Measurements from ENCODE around the gene FAU. TPM values are rescaled to one million over a fixed set of nuclear protein-coding genes. Genes with fewer than 3 reads are reported as not detected.
A peak's percentile ranks its signal among the peaks of the same experiment; 100 is the strongest.

FAU gene
- total RNA-seq (882 and 1,183 TPM in 2 replicates), polyA plus RNA-seq (398 and 546 TPM in 2 replicates)

GRCh38 chr11:65121865-65122696, at the start of gene FAU, which contains the start of gene MRPL49:
FAU (minus strand) TSS chr11:65122134; CDS start chr11:65121813, 321 bp downstream.
MRPL49 (plus strand) TSS chr11:65122321; CDS start chr11:65122347, 26 bp downstream.
- H3K4me1 ChIP-seq (ENCODE audit: low read depth), result peaks cover 4% of the 10 kb centered on the region
- peaks cover 22% of the 10 kb centered on the region for H3K36me3 ChIP-seq
- no peaks in the 10 kb centered on the region for H3K9me3 ChIP-seq (ENCODE audit: low read depth)
- H3K4me3 ChIP-seq, result peak within 1 kb of the TSS; percentile 76
- no peak for TF ChIP-seq CTCF (IDR thresholded peaks at IDR 0.05; ENCODE audit: low read depth, low read length)
- no peaks in the 10 kb centered on the region for H3K27me3 ChIP-seq
- peak within 1 kb of the TSS; percentile 74 for H3K27ac ChIP-seq
- DNase-seq (ENCODE audit: low read depth in 1 of 2, low spot score in 1 of 2), result peak; percentile 98 to 99

- Histone ChIP-seq H3K36me3 (no peaks in the 10 kb centered on the region), H3K4me1 (ENCODE audit: low read depth) (peaks cover 5% of the 10 kb centered on the region), H3K9me3 (ENCODE audit: low read depth) (no peaks in the 10 kb centered on the region), H3K4me3 (no peak within 1 kb of the TSS), H3K27ac (no peak within 1 kb of the TSS), H3K27me3 (no peaks in the 10 kb centered on the region)
- TF ChIP-seq CTCF (IDR thresholded peaks at IDR 0.05; ENCODE audit: low read depth, low read length), result no peak
- DNase-seq (ENCODE audit: low read depth in 1 of 2, low spot score in 1 of 2), result no peak
These were observed 48.2 kb upstream of the FAU start, which contains the start of gene SPDYC for GRCh38 chr11:65170058-65170534. SPDYC (plus strand) TSS chr11:65170233; CDS start chr11:65171358, 1,125 bp downstream.

GRCh38 chr11:65169164-65169641, 47.3 kb upstream of the FAU start:
- no peaks in the 10 kb centered on the region for H3K9me3 ChIP-seq (ENCODE audit: low read depth)
- H3K36me3 ChIP-seq, result no peaks in the 10 kb centered on the region
- H3K4me1 ChIP-seq (ENCODE audit: low read depth), result peaks cover 5% of the 10 kb centered on the region
- no peak overlapping the region for H3K4me3 ChIP-seq
- TF ChIP-seq CTCF (IDR thresholded peaks at IDR 0.05; ENCODE audit: low read depth, low read length), result no peak
- peak in 1 of 2 donors; percentile 69 for DNase-seq (ENCODE audit: low read depth in 1 of 2, low spot score in 1 of 2)
- H3K27me3 ChIP-seq, result no peaks in the 10 kb centered on the region
- H3K27ac ChIP-seq, result no peak overlapping the region

- Histone ChIP-seq H3K27me3 (no peaks in the 10 kb centered on the region), H3K4me3 (no peak overlapping the region), H3K27ac (no peak overlapping the region), H3K36me3 (no peaks in the 10 kb centered on the region), H3K4me1 (ENCODE audit: low read depth) (peaks cover 5% of the 10 kb centered on the region), H3K9me3 (ENCODE audit: low read depth) (no peaks in the 10 kb centered on the region)
- no peak for TF ChIP-seq CTCF (IDR thresholded peaks at IDR 0.05; ENCODE audit: low read depth, low read length)
- no peak for DNase-seq (ENCODE audit: low read depth in 1 of 2, low spot score in 1 of 2)
These were observed 45.7 kb upstream of the FAU start for GRCh38 chr11:65167656-65168055.

- Histone ChIP-seq H3K9me3 (ENCODE audit: low read depth) (no peaks in the 10 kb centered on the region), H3K4me3 (no peak overlapping the region), H3K27me3 (no peaks in the 10 kb centered on the region), H3K27ac (no peak overlapping the region), H3K4me1 (ENCODE audit: low read depth) (peaks cover 5% of the 10 kb centered on the region), H3K36me3 (no peaks in the 10 kb centered on the region)
- no peak for TF ChIP-seq CTCF (IDR thresholded peaks at IDR 0.05; ENCODE audit: low read depth, low read length)
- DNase-seq (ENCODE audit: low read depth in 1 of 2, low spot score in 1 of 2), result no peak
These were observed 45.0 kb upstream of the FAU start for GRCh38 chr11:65166893-65167292.

All from cardiac muscle cell (in vitro differentiated cells and primary cell).